ENCODE results near the gene THBS4. TPM values are rescaled to one million over a fixed set of nuclear protein-coding genes. Genes with fewer than 3 reads are reported as not detected.

The THBS4 gene
- total and polyA plus RNA-seq, 9 of the 15 experiments (the other 6 are each of a cell fraction or from before 2014, with no cell fraction given) = 0.07 to 0.08 TPM; not detected in 7

GRCh38 chr5:80125962-80126480, 90.9 kb downstream of the THBS4 start (continued):
- TF ChIP-seq, protein P1, sequence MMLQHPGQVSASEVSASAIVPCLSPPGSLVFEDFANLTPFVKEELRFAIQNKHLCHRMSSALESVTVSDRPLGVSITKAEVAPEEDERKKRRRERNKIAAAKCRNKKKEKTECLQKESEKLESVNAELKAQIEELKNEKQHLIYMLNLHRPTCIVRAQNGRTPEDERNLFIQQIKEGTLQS (IDR thresholded peaks at IDR 0.05) = peak; percentile 56
- TF ChIP-seq, protein P1 (CRISPR knock-in tag; conservative IDR thresholded peaks at IDR 0.05) = no peak
- TF ChIP-seq C11orf30 (IDR thresholded peaks at IDR 0.05; ENCODE audit: low read depth) = no peak

- ATAC-seq (no peak; the same call in 2 of the 3 replicates), DNase-seq (ENCODE audit: extremely low read depth in 1 of 4, low spot score in 3 of 4) (no peak), FAIRE-seq (no peak)
- no TSS peak for BruUV-seq (replicated peaks)
- Histone ChIP-seq H4K20me1 (replicated peaks; ENCODE audit: control insufficient read depth, insufficient read depth, low read length) (no peaks in the 10 kb centered on the region), H3K4me3 (no peak overlapping the region), H3K4me1 (replicated peaks in 1 of 2; ENCODE audit: control insufficient read depth in 2 of 2, insufficient read depth in 2 of 2, low read length in 2 of 2) (no peaks in the 10 kb centered on the region), H3K9me1 (ENCODE audit: control insufficient read depth, insufficient read depth, low read length) (no peaks in the 10 kb centered on the region), H3K79me2 (ENCODE audit: control insufficient read depth, insufficient read depth, low read length) (no peaks in the 10 kb centered on the region), H2AFZ (ENCODE audit: low read depth, low read length) (no peak overlapping the region), H3K27ac (ENCODE audit: extremely low read depth, low read depth, low read length) (no peak overlapping the region), H3K9ac (ENCODE audit: insufficient read depth in 1 of 2, low read depth in 2 of 2, low read length in 2 of 2) (no peak overlapping the region), H3K27me3 (ENCODE audit: control insufficient read depth in 2 of 2, insufficient read depth in 2 of 2, low read length in 2 of 2) (peaks cover 3 to 12% of the 10 kb centered on the region in 2 experiments), H3K4me2 (ENCODE audit: insufficient read depth, low read length) (no peak overlapping the region), H3K9me3 (replicated peaks; ENCODE audit: control insufficient read depth, insufficient read depth, low read depth, low read length) (0 out of 2 replicates have a peak, but pooled peaks cover 3% of the 10 kb centered on the region), H3K36me3 (ENCODE audit: control insufficient read depth, insufficient read depth, low read length) (no peaks in the 10 kb centered on the region)
- in situ Hi-C loops (cut with MboI) (no loop called here), intact Hi-C loops (cut with micrococcal nuclease) (no loop called here)
- 12% methylated on average over 4 of the region's 4 CpGs for WGBS (ENCODE audit: insufficient coverage, low coverage, missing lambda C conversion rate)
- CTCF ChIA-PET (ENCODE audit: low intra/inter-chr PET ratio) = no interaction called here
- POLR2A ChIA-PET = no interaction called here
- TF ChIP-seq TRIM24 (IDR thresholded peaks at IDR 0.05) = peak in 1 of 2 experiments; percentile 41; a peak in 1 of 4 replicates
- TF ChIP-seq E2F6 (IDR thresholded peaks at IDR 0.05; ENCODE audit: borderline replicate concordance in 1 of 2, extremely low read depth in 1 of 2, insufficient read depth in 1 of 2, insufficient read length in 1 of 2, low read depth in 1 of 2, low read length in 1 of 2, poor library complexity in 1 of 2, severe bottlenecking in 1 of 2) = no peak
- TF ChIP-seq ATF4 (CRISPR knock-in tag; IDR thresholded peaks at IDR 0.05) = peak; percentile 32; the same call in 1 of the 2 replicates
- TF ChIP-seq CEBPG (CRISPR knock-in tag; IDR thresholded peaks at IDR 0.05) = peak; percentile 85
- TF ChIP-seq CEBPG (tag; conservative IDR thresholded peaks at IDR 0.05 in 1 of 2, IDR thresholded peaks at IDR 0.05 in 1 of 2) = peak in 1 of 2 experiments; percentile 84; a peak in 2 of 4 replicates
- TF ChIP-seq, protein P1 (IDR thresholded peaks at IDR 0.05) = peak; percentile 43; the same call in 1 of the 2 replicates
- TF ChIP-seq, protein P1 (CRISPR knock-in tag; conservative IDR thresholded peaks at IDR 0.05) = no peak
- TF ChIP-seq MYBL2 (IDR thresholded peaks at IDR 0.05; ENCODE audit: low read depth) = no peak
- no peak for TF ChIP-seq MYBL2 (CRISPR knock-in tag; IDR thresholded peaks at IDR 0.05; ENCODE audit: borderline replicate concordance)
- no peak for TF ChIP-seq ZNF766 (CRISPR knock-in tag; conservative IDR thresholded peaks at IDR 0.05)
- TF ChIP-seq ZNF12 (CRISPR knock-in tag; IDR thresholded peaks at IDR 0.05) = peak; percentile 97
- TF ChIP-seq SIN3B (IDR thresholded peaks at IDR 0.05; ENCODE audit: low read depth) = no peak
- no peak for TF ChIP-seq SIX5 (IDR thresholded peaks at IDR 0.05; ENCODE audit: borderline replicate concordance in 1 of 2, insufficient read depth in 1 of 2, low read depth in 1 of 2, low read length in 2 of 2)
- TF ChIP-seq RBM15 (IDR thresholded peaks at IDR 0.05; ENCODE audit: insufficient read depth, low read length) = no peak
- peak; percentile 37; the same call in 1 of the 2 replicates for TF ChIP-seq CTBP1 (IDR thresholded peaks at IDR 0.05; ENCODE audit: borderline replicate concordance)
Observed at GRCh38 chr5:80127116-80127552, 92.0 kb downstream of the THBS4 start.
